Measurements from ENCODE around the gene BMERB1.
A peak's percentile ranks its signal among the peaks of the same experiment; 100 is the strongest.

The BMERB1 gene

GRCh38 chr16:15427648-15428239 lies 6.6 kb upstream of the BMERB1 start:
- TF ChIP-seq, protein P1, sequence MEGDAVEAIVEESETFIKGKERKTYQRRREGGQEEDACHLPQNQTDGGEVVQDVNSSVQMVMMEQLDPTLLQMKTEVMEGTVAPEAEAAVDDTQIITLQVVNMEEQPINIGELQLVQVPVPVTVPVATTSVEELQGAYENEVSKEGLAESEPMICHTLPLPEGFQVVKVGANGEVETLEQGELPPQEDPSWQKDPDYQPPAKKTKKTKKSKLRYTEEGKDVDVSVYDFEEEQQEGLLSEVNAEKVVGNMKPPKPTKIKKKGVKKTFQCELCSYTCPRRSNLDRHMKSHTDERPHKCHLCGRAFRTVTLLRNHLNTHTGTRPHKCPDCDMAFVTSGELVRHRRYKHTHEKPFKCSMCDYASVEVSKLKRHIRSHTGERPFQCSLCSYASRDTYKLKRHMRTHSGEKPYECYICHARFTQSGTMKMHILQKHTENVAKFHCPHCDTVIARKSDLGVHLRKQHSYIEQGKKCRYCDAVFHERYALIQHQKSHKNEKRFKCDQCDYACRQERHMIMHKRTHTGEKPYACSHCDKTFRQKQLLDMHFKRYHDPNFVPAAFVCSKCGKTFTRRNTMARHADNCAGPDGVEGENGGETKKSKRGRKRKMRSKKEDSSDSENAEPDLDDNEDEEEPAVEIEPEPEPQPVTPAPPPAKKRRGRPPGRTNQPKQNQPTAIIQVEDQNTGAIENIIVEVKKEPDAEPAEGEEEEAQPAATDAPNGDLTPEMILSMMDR (IDR thresholded peaks at IDR 0.05): peak; percentile 78

GRCh38 chr16:15434079-15434424 lies 336 bp upstream of the BMERB1 start:
- TF ChIP-seq, protein P1 (IDR thresholded peaks at IDR 0.05): no peak

DNA sequence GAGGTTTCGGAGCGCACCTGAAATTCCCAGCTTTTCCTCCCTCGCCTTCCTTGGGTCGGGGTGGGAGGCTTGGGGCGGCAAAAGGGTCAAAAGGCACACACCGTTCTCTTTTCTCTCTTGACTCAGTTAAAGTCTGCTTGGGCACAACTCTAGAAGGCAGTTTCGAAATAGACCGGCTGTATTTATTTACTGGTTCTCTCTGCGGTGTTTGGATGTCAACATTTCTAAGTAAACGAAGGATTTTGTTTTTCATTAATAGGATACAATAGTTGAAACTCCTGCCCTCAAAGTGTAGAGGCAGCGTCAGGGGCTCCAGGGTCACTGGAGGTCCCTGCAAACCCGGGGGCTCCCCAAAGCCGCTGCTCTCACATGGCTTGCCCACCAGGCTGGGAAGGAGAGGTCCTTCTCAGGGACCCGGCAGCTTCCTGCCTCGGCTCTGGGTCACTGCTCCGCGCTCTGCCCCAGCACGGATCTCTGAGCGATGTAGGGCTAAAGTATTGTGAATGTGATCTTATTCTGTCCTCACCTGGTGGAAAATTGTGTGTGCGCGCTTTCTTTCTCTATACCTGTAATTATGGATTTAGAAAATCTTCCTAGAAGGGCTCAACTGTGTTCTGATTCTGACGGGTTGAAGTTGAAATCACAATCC lies 952 bp downstream of the BMERB1 start:
- TF ChIP-seq, protein P1 (IDR thresholded peaks at IDR 0.05): no peak

- TF ChIP-seq, protein P1 (IDR thresholded peaks at IDR 0.05): no peak
Measured at GRCh38 chr16:15439102-15439501, 4.7 kb downstream of the BMERB1 start.

DNA sequence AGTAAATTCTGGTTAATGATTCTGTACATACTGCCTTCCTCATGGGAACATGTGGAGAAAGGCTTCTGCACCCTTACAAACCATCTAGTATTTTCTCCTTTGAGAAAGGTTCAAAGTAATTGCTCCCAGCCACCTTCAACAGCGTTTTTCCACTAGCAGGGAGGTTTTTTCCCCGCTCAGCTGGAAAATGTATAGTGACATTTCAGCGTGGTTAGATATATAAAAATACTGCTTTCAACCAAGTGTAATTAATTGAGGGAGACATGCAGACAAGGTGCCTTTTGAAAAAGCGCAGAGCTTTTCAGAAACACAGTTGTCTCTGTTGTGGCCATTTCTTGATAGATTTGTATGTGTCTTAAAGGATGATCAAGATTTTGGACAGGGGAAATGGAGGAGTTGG lies 5.1 kb downstream of the BMERB1 start:
- TF ChIP-seq, protein P1 (IDR thresholded peaks at IDR 0.05): no peak

GRCh38 chr16:15440852-15441251 lies 6.5 kb downstream of the BMERB1 start:
- TF ChIP-seq, protein P1 (IDR thresholded peaks at IDR 0.05): no peak

DNA sequence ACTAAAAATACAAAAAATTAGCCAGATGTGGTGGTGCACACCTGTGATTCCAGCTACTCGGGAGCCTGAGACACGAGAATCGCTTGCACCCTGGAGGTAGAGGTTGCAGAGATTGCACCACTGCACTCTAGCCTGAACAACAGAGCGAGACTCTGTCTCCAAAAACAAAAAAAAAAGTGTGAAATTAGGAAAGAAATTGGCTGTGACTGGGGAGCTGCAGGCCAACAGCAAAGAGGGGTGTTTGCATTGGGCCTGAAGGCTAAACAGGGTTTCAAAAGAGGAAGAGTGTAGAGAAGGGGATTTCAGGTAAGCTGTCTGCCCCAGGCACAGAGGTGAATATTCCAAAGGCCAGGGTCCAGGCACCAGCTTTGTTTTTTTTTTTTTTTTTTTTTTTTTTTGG lies 9.4 kb downstream of the BMERB1 start:
- TF ChIP-seq, protein P1 (IDR thresholded peaks at IDR 0.05): no peak
